Mucosa of stomach (tissue), 1 donor: Measurements from ENCODE around the gene ZSCAN21.

Source experiments
- H3K27me3 ChIP-seq: one replicate; pipeline ENCODE4 v1.7.0; 2013; ENCODE audit warnings: mild to moderate bottlenecking, low read length; ENCODE audit not compliant: control insufficient read depth, insufficient read depth
- H3K36me3 ChIP-seq: one replicate; pipeline ENCODE4 v1.7.0; 2013; ENCODE audit warnings: low read length; ENCODE audit not compliant: control insufficient read depth, insufficient read depth
- H3K4me1 ChIP-seq: one replicate; pipeline ENCODE4 v1.7.0; 2013; ENCODE audit warnings: mild to moderate bottlenecking, low read length; ENCODE audit not compliant: control insufficient read depth, insufficient read depth
- H3K4me3 ChIP-seq: one replicate; pipeline ENCODE4 v1.7.0; 2013; ENCODE audit warnings: low read length
- H3K9ac ChIP-seq: one replicate; pipeline ENCODE4 v1.7.0; 2013; ENCODE audit warnings: mild to moderate bottlenecking, low read length, moderate library complexity
- H3K9me3 ChIP-seq: one replicate; pipeline ENCODE4 v1.7.0; 2013; ENCODE audit warnings: mild to moderate bottlenecking, low read length, moderate library complexity; ENCODE audit not compliant: control insufficient read depth
- donor health status: Pancreatic carcinoma.

The ZSCAN21 gene

DNA sequence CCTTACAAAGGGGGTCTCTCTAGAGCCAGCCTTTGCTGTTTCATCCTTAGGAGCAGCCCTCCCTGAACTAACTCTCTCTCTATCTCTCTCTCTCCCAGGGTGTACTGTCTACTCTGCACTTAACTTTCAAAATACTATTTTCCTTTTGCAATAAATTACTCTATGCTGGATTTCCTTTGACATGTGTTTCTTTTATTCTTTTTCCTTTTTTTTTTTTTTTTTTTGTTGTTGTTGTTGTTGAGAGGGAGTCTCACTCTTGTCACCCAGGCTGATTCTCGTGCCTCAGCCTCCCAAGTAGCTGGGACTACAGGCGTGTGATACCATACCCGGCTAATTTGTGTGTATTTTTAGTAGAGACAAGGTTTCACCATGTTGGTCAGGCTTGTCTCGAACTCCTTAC lies 33.4 kb downstream of the ZSCAN21 start:
- Histone ChIP-seq H3K4me1 (peaks cover 27% of the 10 kb centered on the region), H3K9me3 (no peaks in the 10 kb centered on the region), H3K9ac (no peak overlapping the region), H3K36me3 (no peaks in the 10 kb centered on the region), H3K4me3 (no peak overlapping the region), H3K27me3 (no peaks in the 10 kb centered on the region)

DNA sequence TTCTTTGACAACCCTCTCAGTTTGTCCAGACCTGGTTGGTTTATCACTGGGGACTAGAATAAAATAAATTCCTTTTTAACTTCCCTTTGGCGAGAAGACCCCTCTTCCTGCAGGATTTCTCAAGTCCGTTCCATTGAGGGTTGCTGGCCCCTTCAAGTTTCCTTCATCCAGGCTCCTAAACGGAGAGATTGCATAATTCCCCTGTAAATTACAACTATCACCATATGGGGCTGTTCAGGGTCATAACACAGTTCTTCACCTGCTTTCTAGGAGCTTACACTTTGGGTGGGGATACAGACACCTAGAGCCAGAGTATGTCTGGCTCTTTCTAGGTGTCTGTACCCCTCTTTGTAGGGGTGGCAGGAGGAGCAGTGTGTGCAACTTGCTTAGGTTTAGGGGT lies 35.9 kb downstream of the ZSCAN21 start:
- peaks cover 24% of the 10 kb centered on the region for H3K4me1 ChIP-seq

DNA sequence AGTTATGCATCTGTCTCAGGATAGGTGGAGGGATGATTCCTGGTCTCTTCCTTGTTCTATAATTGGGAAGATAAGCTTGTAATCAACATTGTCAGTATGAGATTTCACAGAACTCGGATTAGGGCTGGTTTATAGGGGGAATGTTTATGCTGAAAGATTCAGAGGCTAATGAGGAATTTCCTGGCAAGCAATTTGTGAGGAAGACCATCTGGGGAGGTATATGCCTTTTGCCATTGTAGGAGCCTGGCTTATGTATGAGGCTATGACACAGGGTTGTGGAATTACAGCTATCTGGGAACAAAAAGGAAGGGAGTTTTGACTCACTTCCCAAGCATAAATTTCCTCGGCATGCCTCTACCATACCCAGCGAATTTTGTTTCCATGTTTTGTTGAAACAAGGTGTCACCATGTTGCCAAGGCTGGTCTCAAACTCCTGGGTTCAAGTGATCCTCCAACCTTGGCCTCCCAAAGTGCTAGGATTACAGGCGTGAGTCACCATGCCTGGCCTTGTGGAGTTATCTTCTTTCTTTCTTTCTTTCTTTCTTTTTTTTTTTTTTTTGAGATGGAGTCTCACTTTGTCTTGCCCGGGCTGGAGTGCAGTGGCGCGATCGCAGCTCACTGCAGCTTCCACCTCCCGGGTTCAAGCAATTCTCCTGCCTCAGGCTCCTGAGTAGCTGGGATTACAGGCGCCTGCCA lies 37.6 kb downstream of the ZSCAN21 start:
- Histone ChIP-seq H3K9me3 (no peaks in the 10 kb centered on the region), H3K9ac (no peak overlapping the region), H3K36me3 (peaks cover 5% of the 10 kb centered on the region), H3K4me1 (peaks cover 22% of the 10 kb centered on the region), H3K4me3 (no peak overlapping the region), H3K27me3 (no peaks in the 10 kb centered on the region)

More for the DNA sequence above, 35.9 kb downstream of the ZSCAN21 start:
- no peaks in the 10 kb centered on the region for H3K36me3 ChIP-seq
- H3K9ac ChIP-seq = no peak overlapping the region
- H3K4me3 ChIP-seq = no peak overlapping the region
- no peaks in the 10 kb centered on the region for H3K9me3 ChIP-seq
- no peaks in the 10 kb centered on the region for H3K27me3 ChIP-seq

DNA sequence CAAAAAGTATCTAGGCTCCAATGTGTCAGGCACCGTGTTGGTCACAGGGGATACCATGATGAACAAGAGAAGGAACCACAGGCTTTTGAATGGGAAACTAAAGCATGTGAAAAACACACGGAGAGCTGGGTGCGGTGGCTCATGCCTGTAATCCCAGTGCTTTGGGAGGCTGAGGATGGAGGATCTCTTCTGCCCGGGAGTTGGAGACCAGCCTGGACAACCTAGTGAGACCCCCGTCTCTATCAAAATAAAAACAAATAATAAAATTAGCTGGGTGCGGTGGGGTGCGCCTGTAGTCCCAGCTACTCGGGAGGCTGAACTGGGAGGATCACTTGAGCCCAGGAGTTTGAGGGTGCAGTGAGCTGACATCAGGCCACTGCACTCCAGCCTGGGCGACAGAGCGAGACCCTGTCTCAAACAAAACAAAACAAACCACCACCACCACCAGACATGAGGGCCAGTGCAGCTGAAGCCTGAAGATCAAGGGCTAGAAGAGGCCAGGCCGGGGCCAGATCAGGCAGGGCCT lies 38.6 kb downstream of the ZSCAN21 start:
- Histone ChIP-seq H3K27me3 (no peaks in the 10 kb centered on the region), H3K4me3 (peak overlapping the region; percentile 87), H3K36me3 (peaks cover 5% of the 10 kb centered on the region), H3K9me3 (no peaks in the 10 kb centered on the region), H3K4me1 (peaks cover 16% of the 10 kb centered on the region), H3K9ac (peak overlapping the region; percentile 87)

DNA sequence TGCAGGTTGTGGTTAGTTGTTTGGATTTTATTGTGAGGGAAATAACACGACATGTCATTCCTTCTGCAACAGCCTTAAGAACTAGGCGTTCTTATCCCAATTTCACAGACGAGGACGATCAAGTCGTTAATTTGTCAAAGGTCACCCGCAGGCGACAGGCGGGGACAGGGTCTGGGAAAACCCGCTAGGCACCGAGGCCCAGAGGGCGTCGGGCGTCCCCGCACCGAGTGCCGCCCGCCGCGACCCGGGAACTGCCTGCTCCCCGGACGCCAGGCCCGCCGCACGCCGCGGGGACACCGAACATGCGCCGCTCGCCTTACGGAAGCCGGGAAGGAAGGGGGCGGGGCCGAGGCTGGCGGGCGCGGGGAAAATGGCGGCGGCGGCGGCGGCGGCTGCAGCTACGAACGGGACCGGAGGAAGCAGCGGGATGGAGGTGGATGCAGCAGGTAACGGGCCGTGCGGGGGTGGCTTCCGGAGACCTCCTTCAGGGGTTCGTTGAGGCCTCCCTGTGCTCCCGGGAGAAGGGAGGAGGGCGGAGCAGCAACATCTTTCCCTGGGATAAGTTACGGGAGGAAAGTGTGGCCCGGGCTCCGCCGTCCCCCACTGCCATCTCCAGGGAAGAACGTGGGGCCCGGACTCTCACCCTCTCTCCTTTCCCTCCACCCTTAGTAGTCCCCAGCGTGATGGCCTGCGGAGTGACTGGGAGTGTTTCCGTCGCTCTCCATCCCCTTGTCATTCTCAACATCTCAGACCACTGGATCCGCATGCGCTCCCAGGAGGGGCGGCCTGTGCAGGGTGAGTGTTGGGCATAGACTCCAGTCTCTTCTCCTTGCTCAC lies 39.3 kb downstream of the ZSCAN21 start, which contains the start of gene COPS6:
TSS of gene COPS6 (plus strand) at position 349 of the 837 bp plus-strand sequence. CDS start at position 371, 22 bp downstream.
- H3K36me3 ChIP-seq = peaks cover 12% of the 10 kb centered on the region
- no peaks in the 10 kb centered on the region for H3K27me3 ChIP-seq
- peak within 1 kb of the TSS; percentile 87 for H3K9ac ChIP-seq
- peak within 1 kb of the TSS; percentile 87 for H3K4me3 ChIP-seq
- no peaks in the 10 kb centered on the region for H3K9me3 ChIP-seq
- H3K4me1 ChIP-seq = peaks cover 16% of the 10 kb centered on the region

DNA sequence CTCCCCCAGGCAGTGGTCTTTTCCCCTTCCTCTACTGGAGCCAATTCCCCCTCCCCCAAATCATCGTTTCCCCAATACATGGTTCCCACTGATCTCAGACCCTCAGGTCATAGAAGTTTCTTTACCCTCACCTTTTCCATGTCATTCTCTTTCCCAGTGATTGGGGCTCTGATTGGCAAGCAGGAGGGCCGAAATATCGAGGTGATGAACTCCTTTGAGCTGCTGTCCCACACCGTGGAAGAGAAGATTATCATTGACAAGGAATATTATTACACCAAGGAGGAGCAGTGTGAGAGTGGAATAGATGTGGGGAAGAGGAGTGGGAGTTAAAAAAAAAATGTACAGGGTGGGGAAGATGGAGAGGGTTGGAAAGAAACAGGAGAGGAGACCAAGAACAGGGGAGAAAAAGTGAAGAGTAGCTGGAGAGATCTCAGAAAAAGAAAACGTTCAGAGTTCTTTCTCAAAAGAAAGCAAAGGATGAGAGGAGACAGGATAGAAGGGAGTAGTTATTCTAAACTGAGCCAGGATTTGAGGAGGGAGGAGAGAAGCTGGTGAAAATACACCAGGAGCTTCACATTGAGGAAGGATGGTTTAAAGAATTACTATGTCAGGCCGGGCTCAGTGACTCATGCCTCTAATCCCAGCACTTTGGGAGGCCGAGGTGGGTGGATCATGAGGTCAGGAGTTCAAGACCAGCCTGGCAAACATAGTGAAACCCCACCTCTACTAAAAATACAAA lies 40.1 kb downstream of the ZSCAN21 start:
- Histone ChIP-seq H3K36me3 (peaks cover 14% of the 10 kb centered on the region), H3K27me3 (no peaks in the 10 kb centered on the region), H3K4me1 (peaks cover 16% of the 10 kb centered on the region), H3K4me3 (peak overlapping the region; percentile 87), H3K9me3 (no peaks in the 10 kb centered on the region), H3K9ac (peak overlapping the region; percentile 87)

DNA sequence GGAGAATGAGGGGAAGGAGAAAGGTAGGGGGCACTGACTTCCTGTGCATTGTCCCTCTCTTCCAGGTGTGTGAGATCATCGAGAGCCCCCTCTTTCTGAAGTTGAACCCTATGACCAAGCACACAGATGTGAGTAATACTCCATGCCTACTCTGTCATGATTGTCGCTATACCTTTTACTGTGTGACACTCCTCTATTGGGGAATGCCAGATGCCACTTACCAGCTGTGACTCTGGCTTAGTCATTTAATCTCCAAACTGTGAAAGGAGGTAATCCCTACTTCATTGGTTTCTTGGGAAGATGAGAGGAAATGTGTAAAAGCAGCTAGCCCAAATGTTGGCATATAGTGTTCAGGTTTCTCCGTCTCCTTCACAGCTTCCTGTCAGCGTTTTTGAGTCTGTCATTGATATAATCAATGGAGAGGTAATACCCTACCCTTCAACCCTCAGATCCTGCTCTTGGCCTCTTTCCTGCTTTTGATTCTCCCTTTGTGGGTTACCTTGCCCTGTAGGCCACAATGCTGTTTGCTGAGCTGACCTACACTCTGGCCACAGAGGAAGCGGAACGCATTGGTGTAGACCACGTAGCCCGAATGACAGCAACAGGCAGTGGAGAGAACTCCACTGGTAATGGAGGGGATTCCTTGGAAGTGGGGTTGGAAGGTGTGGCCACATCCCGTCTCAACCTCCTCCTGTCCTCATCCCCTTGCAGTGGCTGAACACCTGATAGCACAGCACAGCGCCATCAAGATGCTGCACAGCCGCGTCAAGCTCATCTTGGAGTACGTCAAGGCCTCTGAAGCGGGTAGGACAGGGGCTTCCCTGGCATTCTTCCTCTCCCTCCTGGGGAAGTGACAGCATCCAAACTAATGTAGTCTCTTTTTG lies 41.2 kb downstream of the ZSCAN21 start:
- Histone ChIP-seq H3K9ac (no peak overlapping the region), H3K9me3 (no peaks in the 10 kb centered on the region), H3K36me3 (peaks cover 14% of the 10 kb centered on the region), H3K4me1 (peaks cover 16% of the 10 kb centered on the region), H3K4me3 (no peak overlapping the region), H3K27me3 (no peaks in the 10 kb centered on the region)

DNA sequence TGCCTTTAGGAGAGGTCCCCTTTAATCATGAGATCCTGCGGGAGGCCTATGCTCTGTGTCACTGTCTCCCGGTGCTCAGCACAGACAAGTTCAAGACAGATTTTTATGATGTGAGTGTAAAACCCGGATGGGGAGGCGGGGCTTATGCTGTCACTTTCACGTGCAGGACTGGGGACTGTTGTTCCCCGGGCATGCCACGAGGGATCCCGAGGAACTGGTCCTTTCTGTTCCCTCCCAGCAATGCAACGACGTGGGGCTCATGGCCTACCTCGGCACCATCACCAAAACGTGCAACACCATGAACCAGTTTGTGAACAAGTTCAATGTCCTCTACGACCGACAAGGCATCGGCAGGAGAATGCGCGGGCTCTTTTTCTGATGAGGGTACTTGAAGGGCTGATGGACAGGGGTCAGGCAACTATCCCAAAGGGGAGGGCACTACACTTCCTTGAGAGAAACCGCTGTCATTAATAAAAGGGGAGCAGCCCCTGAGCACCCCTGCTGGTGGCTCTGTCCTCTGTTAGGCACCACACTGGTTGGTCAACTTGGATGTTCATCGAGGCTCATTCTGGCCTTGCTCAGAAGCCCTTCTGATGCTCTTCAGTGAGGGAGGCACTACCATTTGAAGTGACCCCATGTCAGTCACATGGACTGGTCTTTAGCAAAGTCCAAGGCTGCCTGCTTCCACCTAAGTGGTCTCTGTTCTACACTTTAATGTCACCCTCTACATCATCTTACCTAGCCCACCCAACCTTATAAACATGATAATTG lies 42.0 kb downstream of the ZSCAN21 start:
- H3K27me3 ChIP-seq = no peaks in the 10 kb centered on the region
- no peak overlapping the region for H3K9ac ChIP-seq
- peaks cover 16% of the 10 kb centered on the region for H3K4me1 ChIP-seq
- no peak overlapping the region for H3K4me3 ChIP-seq
- peaks cover 14% of the 10 kb centered on the region for H3K36me3 ChIP-seq
- no peaks in the 10 kb centered on the region for H3K9me3 ChIP-seq

DNA sequence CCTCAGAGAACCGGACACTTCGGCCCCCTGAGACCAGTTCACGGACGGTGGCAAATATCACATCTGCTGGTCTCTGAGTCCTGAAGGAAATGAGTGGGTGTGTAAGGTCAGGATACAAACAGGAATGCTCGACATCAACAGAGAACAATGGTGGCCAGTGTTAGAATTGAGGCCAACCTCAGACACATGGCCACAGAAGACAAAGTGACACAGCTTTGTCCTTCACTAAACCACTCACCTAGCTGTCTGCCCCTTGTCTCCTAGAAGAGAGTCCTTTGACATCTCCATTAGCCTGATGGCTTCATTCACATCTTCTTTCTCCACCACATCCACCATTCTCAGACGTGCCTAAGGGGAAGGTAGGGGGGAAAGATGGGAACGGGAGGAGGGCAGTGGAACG lies 43.5 kb downstream of the ZSCAN21 start:
- H3K36me3 ChIP-seq = peaks cover 21% of the 10 kb centered on the region
- no peak overlapping the region for H3K9ac ChIP-seq
- peaks cover 14% of the 10 kb centered on the region for H3K4me1 ChIP-seq
- H3K9me3 ChIP-seq = no peaks in the 10 kb centered on the region
- no peak overlapping the region for H3K4me3 ChIP-seq
- H3K27me3 ChIP-seq = no peaks in the 10 kb centered on the region

DNA sequence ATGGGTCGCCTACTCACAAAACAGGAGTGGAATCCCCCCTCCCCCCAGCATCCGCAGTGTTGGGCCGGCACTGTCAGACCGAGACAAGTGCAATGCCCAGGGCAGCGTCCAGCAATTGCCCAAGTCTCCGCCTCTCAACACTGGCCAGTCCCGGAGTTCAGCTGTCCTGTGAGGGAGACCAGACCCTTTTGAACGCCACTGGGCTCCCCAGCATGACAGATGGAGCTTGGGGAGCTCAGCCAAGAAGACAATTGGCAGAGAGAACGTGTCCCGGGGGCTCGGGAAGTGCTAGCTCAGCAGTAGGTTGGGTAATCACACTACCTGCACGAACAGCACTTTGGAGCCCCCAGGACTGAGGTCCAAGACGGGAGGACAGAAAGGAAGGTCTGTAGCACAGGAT lies 43.9 kb downstream of the ZSCAN21 start:
- no peaks in the 10 kb centered on the region for H3K9me3 ChIP-seq
- no peaks in the 10 kb centered on the region for H3K27me3 ChIP-seq
- H3K36me3 ChIP-seq = peaks cover 21% of the 10 kb centered on the region
- H3K4me3 ChIP-seq = no peak overlapping the region
- peaks cover 10% of the 10 kb centered on the region for H3K4me1 ChIP-seq
- H3K9ac ChIP-seq = no peak overlapping the region
